Lower leg skin (tissue), 3 donors: ENCODE measurements around the gene IMMP2L.

Experiments
- POLR2A ChIP-seq, 2 donors: fragments of 450-650 bp; IDR thresholded peaks; one replicate each; pipeline ENCODE4 v1.6.1; 2016 to 2017; ENCODE audit warnings: antibody characterized with exemption in 2 of 2, mild to moderate bottlenecking in 1 of 2, moderate library complexity in 1 of 2
- TF ChIP-seq, protein P1 (sequence below), 3 donors: fragments of 450-650 bp; IDR thresholded peaks; one replicate each; pipeline ENCODE4 v1.5.1; 2016; ENCODE audit warnings: antibody characterized with exemption in 3 of 3, mild to moderate bottlenecking in 3 of 3, moderate library complexity in 2 of 3

DNA sequence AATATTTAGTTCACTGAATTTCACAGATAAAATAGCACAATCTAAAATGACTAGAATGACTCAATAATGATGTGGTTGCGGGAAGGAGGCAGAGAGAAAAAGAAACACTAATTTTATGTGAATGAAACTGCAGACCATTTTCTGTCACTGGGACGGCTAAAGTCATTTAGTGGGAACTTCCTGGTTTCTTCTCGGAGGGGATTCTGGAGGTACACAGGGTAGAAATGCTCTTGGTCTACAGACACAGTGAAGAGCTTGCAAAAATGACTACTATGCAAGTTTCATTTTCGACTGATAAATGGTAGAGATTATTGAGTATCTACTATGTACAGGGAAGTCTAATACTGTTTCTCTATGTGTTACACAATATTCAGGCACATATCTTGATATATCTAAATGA is 534.9 kb downstream of the IMMP2L start:
- TF ChIP-seq POLR2A (IDR thresholded peaks at IDR 0.05), result no peak
- TF ChIP-seq, protein P1, sequence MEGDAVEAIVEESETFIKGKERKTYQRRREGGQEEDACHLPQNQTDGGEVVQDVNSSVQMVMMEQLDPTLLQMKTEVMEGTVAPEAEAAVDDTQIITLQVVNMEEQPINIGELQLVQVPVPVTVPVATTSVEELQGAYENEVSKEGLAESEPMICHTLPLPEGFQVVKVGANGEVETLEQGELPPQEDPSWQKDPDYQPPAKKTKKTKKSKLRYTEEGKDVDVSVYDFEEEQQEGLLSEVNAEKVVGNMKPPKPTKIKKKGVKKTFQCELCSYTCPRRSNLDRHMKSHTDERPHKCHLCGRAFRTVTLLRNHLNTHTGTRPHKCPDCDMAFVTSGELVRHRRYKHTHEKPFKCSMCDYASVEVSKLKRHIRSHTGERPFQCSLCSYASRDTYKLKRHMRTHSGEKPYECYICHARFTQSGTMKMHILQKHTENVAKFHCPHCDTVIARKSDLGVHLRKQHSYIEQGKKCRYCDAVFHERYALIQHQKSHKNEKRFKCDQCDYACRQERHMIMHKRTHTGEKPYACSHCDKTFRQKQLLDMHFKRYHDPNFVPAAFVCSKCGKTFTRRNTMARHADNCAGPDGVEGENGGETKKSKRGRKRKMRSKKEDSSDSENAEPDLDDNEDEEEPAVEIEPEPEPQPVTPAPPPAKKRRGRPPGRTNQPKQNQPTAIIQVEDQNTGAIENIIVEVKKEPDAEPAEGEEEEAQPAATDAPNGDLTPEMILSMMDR (IDR thresholded peaks at IDR 0.05), result no peak
